SKM-1 (cell line): ENCODE results near the gene SCN2B.

Experiments used
- DNase-seq: peaks from one replicate; lab custom pipeline; 2025; ENCODE audit not compliant: unreplicated experiment; lab: John Stamatoyannopoulos, UW

The SCN2B gene

GRCh38 chr11:118175031-118175992, 1.1 kb downstream of the SCN2B start:
- peak; percentile 15 for DNase-seq

GRCh38 chr11:118174006-118174567, 2.4 kb downstream of the SCN2B start:
- DNase-seq: no peak

GRCh38 chr11:118172356-118172755, 4.1 kb downstream of the SCN2B start:
- no peak for DNase-seq

GRCh38 chr11:118171269-118172062, 5.0 kb downstream of the SCN2B start:
- peak; percentile 56 for DNase-seq

GRCh38 chr11:118170882-118171268, 5.6 kb downstream of the SCN2B start:
- DNase-seq: no peak

DNA sequence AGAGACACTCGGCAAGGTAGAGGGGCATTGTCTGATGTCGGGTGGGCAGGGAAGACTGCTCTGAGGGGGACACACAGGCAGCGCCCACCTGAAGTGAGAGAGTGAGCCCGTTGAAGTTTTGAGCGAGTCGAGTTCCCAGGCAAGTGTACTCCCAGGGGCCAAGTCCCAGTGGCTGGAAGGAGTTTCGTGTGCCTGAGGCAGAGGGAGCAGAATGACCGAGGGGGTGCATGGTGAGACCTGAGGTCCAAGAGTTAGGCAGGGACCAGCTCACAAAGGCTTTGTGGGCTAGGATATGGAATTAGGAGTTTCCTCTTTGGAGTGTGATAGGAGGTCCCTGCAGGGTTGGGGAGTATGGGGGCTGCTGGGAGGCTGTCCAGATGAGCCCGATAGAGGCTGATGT, 6.2 kb downstream of the SCN2B start:
- no peak for DNase-seq

DNA sequence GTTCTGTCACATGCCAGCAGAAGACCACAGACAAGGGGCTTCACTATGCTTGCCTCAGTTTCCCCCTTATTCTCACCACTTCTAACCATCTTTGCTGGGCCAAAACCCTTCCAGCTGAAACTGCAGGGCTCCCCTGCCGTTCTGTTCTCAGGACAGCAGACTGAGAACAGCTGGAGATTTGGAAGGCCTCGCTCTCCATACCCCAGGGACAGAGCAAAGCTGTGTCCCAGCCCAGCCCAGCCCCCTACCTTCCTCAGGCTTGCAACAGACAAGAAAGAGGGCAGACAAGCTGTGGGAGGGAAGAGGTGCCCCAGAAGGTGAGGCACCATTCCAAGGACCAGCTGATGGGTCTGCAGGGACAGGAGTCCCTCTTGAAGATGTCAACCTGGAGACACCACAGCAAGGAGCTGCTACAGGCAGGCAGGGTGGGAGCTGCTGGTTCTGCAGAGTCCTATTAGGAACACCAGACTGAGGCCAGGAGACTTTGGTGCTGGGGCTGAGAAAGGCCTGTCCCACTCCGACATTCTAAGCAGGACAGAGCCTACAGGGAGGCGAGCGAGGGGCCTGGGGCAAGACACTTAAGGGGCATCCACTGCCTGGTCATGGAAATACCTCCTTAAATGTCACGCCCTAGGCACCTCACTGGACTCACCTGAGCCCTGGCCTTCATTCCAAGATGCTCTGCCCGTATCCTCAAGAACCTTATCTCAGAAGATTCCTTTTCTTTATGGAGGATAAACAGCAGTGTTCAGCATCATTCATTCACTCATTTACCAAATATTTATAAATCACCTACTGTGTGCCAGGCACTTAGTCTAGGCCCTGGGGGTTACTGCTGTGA, 6.9 kb downstream of the SCN2B start:
- DNase-seq: no peak

DNA sequence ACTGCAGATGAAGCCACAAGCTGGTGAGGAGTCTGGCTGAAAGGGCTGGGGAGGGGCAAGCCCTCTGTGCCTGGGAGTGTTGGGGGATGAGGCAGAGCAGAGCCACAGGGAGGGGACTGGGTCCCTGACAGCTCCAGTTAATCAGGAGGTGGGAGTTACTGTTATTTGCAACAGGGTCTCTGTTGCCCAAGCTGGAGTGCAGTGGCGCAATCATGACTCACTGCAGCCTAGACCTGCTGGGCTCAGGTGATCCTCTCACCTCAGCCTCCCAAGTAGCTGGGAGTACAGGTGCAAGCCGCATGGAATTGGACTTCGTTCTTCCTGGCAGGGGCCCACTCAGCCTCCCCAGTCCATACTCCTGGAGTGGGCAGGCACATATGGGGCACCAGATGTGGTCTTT, 7.7 kb downstream of the SCN2B start:
- DNase-seq: no peak

GRCh38 chr11:118168316-118168715, 8.1 kb downstream of the SCN2B start:
- DNase-seq: no peak

GRCh38 chr11:118167906-118168305, 8.5 kb downstream of the SCN2B start:
- no peak for DNase-seq

- no peak for DNase-seq
These were observed 9.2 kb downstream of the SCN2B start for GRCh38 chr11:118167253-118167652.

DNA sequence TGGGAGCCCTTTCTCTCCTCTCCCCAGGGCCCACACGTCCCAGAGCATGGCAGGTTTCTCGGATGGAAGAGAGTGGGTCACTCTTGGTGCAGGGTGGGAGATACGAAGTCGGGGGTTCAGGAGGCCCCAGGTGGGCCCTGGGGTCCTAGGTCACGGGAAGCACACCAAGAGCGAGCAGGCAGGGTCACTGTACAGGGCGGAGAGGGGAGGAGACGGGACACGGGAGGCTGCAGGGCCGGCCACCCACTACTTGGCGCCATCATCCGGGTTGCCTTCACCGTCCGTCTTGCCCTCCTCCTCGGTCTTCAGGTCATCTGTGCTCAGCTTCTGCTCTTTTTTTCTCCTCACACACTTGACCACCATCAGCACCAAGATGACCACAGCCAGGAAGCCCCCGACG, 9.8 kb downstream of the SCN2B start:
- DNase-seq: no peak

DNA sequence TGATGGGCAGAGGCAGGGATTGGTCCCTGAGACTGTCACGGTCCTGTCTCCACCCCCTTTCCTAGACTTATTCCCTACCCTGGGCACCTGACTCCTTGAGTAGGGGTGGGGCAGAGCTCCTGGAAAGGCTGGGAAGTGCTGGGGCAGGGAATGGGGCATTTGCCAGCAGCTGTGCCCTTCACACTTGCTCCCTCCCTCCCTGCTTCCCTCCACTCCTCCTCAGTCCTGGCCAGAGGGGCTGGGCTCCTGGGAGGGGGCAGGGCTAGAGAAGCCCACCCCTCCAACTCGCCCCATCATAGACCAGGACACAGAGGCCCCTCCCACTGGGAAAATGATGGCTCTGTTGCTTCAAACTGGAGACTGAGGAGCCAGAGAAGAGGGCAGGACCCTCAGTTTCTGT, 11.6 kb downstream of the SCN2B start:
- DNase-seq: no peak

DNA sequence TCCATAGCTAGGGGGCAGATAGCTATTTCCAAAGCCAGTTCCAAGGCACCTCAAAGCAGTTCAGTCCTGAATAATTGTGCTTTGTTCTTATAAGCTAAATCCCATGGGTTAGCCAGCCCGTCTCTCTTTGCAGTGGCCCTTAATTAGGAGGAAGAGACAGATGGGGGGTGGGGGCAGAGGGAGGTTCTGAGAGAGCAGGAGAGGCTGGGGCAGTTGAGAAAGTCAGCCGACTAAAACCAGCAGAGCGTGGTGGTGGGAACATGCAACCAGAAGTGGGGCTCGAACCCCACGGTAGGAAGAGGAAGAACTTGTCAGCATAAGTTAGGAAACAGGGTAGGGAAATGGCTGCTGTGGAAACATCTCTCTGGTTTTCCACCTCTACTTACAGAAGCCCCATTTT, 12.9 kb downstream of the SCN2B start:
- no peak for DNase-seq

- DNase-seq: no peak
These were observed 13.6 kb downstream of the SCN2B start for GRCh38 chr11:118162846-118163245.

DNA sequence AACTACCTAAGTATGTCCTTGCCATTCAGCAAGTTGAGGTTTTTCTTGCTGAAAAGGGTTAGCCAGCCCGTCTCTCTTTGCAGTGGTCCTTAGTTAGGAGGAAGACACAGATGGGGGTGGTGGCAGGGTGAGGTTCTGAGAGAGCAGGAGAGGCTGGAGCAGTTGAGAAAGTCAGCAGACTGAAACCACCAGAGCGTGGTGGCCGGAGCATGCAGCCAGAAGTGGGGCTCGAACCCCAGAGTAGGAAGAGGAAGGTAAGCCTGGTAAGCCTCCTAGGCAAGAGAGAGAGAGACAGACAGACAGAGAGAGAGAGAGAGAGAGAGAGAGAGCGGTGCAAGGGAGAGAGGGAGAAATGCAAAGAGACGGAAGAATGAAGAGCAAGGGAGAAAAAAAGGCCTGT, 14.7 kb downstream of the SCN2B start:
- DNase-seq: no peak

GRCh38 chr11:118157186-118157895, 19.1 kb downstream of the SCN2B start:
- no peak for DNase-seq

GRCh38 chr11:118156531-118157185, 19.8 kb downstream of the SCN2B start:
- no peak for DNase-seq

DNA sequence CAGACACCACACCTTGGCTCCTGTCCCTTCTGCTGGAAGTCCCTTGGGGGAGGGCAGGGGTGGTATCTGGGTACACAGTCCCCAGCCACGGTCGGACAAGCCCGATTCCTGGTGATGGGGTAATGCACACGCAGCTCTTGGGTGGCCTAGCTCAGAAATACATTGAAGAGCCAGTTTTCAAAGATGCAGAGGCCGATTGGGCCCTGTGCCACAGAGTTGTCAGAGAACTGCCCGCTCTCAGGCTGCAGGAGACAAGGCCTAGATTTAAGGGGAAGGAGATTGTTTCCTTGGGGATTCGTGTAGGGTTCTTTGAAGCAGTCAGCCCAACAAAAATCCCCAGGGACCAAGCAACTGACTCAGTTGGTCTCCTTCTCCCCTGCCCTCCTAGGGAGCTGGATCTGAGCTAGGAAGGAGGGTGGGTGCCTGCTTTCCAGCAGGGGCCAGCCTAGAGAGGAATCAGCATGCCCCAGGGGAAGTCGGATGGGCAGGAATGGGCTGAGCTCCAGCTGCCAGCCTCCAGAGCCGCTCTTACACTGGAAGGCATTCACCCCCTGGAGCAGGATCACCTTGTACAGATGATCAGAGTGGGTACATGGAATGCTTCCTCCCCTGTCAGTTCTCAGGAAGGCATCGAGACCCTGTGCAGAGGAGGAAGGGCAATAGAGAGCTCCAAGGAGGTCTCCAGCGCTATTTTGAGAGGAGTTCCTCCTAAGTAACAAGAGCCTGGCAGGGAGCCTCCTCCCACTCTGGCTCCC, 20.5 kb downstream of the SCN2B start:
- no peak for DNase-seq
